ENCODE data around the gene P3H4.
A peak's percentile ranks its signal among the peaks of the same experiment; 100 is the strongest.

P3H4 gene

DNA sequence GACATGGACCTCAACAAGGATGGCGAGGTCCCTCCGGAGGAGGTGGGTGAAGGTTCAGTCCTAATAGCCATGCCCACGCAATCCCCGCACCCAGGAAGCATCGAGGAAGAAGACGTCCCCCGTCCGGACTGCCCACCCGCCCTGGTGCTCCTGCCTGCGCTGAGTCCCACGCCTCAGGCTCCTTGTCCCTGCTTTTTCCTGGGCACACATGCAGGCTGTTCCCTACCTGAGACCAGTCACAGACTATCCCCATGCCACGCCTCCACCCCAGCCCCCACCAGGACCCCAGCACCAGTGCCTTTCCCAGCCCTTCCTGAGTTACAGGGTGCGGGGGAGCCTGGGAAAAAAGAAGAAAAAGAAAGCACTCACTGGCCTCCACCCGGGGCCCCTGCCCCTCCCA lies 10.0 kb upstream of the P3H4 start:
- no peak for DNase-seq

DNA sequence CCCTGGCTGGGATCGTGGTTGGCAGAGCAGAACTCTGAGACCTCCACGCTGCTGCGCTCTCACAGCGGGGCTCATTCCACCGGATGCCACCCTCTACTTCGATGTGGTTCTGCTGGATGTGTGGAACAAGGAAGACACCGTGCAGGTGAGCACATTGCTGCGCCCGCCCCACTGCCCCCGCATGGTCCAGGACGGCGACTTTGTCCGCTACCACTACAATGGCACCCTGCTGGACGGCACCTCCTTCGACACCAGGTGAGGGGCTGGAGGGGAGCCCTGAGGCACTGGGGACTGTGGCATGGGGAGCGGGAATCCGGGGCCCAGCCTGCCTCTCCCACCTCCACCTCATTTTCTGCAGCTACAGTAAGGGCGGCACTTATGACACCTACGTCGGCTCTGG lies 6.3 kb upstream of the P3H4 start:
- no peak for DNase-seq

GRCh38 chr17:41816637-41817320 lies 5.0 kb upstream of the P3H4 start:
- DNase-seq: no peak

DNA sequence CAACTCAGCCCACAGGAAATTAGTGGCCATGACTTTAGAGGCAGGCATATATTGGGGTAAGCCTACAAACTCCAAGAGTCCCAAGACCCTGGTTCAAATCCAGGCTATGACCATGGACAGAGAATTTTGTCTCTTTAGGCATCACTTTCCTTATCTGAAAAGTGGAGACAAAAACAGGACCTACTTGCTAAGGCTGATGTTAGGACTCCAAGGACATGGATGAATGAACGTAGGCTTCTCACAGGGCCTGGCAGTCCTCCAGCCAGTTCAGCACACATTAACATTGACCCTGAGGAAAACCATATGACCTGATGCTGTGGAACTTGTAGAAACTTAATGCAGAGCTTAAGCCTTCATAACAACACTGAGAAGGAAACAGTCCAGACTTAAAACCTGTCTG lies 2.4 kb upstream of the P3H4 start:
- no peak for DNase-seq

- no peak for DNase-seq
Observed at GRCh38 chr17:41813699-41814124, 2.0 kb upstream of the P3H4 start.

DNA sequence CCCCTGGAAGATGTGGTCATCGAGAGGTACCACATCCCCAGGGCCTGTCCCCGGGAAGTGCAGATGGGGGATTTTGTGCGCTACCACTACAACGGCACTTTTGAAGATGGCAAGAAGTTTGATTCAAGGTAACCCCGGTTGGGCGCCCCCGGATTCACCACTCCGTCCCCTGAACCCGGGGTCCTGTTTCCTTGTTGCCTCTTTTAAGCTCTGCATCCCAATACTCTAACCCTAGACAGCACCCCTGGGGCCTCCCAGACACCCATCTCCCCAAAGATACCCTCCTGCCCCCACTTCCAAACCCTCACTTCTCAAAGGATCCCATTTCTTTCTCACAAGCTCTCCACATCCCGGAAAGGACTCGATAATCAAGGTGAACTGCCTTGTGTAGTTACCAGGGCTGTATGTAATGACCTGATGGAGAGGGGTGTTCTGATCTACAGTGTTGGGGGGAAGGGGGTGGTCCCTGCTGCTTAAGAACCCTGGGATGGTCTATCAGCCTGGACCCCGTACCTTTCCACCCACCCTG lies 1.5 kb upstream of the P3H4 start:
- no peak for DNase-seq

DNA sequence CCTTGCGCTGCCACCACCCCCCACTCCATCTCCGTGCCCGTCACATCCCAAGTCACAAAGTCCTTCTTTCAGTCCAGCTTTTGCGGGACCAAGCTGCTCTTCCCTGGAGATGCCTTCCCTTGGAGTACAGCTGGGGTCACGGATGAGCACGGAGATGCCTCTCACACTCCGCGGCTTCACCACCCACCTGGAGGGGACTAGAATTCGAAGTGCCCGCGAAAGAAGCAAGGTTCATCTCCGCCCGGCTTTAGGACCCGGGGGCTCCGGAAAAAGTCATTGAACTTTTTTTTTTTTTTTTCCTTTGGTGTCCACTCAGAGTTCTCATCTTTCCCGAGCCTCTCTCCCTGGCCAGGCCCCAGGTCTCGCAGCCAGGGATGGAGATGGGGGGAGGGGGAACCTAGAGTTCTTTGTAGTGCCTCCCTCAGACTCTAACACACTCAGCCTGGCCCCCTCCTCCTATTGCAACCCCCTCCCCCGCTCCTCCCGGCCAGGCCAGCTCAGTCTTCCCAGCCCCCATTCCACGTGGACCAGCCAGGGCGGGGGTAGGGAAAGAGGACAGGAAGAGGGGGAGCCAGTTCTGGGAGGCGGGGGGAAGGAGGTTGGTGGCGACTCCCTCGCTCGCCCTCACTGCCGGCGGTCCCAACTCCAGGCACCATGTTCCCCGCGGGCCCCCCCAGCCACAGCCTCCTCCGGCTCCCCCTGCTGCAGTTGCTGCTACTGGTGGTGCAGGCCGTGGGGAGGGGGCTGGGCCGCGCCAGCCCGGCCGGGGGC lies 817 bp upstream of the P3H4 start, which contains the start of gene FKBP10:
FKBP10 (plus strand) TSS at position 624 of the 771 bp plus-strand sequence; CDS start at position 655, 31 bp downstream.
- DNase-seq: no peak

DNA sequence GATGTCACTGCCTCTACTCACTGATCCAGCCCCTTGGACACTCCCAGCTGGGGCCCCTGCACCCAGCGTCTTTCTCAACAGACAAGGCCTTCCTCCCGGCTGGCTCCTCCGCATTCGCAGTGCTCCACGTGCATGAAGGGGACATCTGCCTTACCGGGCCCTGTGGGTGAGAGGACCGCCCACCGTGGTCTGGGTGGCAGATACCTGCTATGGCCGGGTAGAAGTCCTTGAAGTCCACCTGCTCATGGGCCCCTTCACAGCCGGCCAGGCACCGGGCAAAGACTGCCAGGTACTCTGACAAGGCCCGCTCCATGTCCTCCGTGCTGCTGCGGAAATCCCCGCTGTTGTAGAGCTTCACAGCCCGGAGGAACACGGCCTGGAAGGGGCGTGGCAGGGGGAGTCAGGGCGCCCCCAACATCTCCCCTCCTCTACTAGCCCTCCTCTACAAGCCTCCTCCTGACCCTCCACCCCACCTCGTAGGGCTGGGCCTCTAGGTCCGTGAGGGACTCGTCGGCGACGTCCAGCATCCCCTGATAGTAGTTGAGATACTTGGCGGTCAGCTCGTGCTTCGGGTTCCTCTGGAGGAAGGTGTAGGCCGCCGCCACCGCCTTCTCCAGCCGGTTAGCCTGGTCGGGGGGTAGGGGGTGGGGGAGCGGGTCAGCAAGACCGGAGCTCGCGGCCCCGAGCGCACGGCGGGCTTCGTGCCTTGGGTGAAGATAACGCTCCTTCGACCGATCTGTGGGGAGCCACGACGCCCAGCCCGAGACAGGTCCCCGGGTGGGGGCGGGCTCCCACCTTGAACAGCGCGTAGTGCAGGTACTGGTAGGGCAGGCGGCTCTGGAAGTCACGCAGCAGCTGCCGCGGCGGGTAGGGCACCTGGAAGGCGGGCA lies 845 bp downstream of the P3H4 start:
- no peak for DNase-seq

DNA sequence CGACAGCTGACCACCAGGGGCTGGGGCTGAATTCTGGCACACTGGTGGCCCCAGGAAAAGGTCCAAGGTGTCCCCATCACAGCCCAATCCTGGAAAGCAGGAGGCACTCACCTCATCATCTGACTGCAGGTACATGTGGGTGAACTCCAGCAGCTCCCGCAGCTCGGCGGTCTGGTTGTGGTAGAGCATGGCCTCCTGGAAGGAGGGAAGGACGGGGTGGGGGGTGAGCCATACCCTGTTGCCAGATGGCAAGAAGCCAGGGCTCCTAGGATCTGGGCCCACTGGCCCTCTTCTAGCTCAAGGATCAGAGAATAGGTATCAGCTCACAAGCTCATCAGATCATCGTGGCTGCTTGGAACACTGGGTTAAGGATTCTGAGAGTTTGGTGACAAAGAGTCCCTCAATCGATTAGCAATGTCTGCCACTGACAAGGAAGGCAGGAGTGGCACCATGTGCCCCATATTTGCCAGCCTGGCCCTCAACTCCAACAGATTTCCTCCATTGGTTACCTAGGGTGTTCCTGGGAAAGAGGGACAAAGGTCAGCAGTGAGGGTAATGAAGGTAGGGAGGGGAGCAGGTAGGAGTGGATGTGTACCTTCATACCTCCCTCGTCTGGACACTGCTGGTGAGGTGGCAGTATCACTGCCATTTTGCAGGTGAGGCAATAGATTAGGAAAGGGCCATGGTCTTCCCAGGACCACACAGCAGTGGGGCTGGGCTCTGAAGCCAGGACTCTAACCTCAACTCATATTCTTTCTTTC lies 4.9 kb downstream of the P3H4 start:
- DNase-seq: no peak

DNA sequence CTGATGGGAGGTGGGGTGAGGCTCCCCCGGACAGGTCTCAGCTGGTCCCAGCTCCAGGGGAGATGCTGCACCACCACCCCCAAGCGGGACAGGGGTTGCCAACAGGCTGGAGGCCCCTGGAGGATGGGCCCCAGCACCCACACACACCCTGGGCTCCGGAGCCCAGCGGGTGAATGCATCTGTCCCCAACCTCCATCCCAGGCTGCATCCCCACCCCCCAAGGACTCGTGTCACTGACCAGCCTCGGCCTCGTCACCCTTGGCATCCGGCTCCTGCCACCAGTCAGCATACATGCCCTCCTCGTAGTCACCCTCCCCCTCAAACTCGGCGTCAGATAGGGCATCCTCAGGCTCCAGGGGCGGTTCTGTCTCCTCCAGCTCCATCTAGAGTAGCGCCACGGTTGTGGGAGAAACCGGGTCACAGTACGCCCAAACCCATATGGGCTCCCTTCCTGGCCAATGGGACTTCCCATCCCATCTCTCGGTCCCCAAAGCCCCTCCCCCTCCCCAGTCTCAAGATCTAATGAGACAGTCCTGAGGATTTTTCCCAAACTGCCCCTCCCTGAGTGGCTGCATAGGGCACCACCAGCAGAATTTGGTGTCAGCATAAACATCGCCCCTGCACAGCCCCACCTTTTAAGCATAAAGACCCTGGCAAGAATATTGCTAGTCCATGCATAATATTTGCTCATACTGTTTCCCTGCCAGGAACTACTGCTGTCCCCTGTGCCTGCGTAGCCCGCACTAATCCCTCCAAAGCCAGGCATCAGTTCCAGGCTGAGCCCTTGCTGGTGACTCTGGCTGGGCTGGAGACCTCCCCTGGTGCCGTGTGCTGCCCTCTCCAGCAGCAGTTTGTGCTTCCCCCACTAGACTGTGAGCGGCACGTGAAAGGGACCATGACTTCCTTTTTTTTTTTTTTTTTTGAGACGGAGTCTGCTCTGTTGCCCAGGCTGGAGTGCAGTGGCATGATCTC lies 8.4 kb downstream of the P3H4 start:
- no peak for DNase-seq

DNA sequence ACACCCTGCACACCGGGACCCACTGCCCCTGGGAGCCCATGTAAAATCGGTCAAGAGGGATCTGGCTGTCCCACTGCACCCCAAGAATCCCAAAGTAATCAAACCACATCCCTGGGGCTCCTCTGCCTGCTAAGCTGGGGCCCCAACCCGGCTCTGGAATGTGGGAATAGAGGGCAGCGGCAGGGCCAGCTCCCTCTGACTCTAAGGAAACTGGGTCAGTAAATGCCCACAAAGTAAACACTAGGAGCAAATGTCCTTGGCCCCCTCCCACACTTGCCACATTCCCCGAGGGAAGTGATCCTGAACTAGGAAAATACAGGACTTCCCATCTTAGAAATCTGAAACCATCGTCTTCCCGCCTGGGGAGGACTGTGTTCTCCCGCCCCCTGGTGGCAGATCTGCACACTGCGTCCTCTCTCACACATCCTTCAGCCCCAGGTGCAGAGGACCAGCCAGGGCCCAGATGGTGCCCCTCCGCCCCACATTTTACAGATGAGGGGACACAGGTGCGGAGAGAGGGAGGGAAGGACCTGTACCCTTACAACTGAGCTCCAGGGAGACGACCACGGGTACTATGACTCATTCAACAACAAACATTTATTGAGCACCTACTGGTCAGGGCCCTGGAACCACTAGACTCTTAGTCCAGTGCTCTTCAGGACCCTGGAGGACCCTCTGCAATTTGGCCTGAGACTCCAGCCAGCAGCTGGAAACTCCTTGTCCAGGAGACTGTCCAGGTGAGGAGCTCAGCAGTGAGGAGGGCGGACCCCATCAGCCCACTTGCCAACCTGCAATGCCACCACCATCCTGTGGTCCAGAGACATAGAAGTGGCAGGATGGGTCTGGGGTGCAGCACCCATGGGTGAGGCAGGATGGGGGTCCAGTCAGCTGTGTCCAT lies 10.1 kb downstream of the P3H4 start:
- DNase-seq: peak; percentile 72

DNA sequence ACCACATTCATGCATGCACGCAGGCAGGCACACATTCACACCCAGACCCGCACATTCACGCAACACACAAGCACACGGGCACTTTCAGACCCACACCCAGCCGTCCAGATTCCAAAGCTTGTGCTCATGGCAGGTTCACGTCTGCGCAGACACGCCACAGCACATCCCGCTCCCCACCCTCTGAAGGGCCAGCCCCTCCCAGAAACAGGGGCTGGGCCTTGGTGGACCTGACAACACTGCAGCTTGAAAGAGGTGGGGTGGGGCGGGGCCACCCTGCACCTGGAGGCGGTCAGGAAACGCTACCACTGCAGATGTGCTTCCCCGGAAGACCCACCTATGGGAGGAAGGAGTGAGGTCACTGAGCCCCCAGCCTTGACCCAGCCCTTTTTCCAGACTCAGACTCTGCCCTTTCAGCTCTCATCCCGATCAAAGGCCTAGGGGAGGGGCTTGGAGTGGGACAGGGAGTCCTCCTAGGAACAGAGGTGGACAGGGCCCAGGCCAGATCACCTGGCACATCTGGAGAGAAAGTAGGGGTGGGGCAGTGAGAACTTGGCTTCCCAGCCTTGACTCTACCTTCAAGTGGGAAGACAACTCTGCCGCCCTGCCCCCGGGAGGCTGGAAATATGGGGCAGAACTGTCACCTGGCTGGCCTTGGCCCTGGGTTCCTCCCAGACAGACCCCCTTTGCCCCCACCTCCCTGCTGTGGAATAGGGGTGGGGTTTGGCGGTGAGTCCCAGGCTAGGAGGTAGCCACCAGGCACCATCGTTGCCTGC lies 11.0 kb downstream of the P3H4 start:
- no peak for DNase-seq

GRCh38 chr17:41799366-41799765 lies 12.4 kb downstream of the P3H4 start:
- no peak for DNase-seq

GRCh38 chr17:41797377-41797776 lies 14.4 kb downstream of the P3H4 start:
- no peak for DNase-seq

- no peak for DNase-seq
Observed at GRCh38 chr17:41796121-41796895, 15.4 kb downstream of the P3H4 start.

- no peak for DNase-seq
Observed at GRCh38 chr17:41794540-41794975, 17.2 kb downstream of the P3H4 start.

- DNase-seq: no peak
Observed at GRCh38 chr17:41793784-41794539, 17.8 kb downstream of the P3H4 start.

Measured in activated CD4-positive, alpha-beta T cell treated with anti-CD3 and anti-CD28 coated beads, Interleukin-2, amount 50 U/mL, for 16 hours (primary cell).